Measurements from ENCODE around the gene PCDHGB3.
A peak's percentile ranks its signal among the peaks of the same experiment; 100 is the strongest.
"Not testable (repeated sequence)": the region's sequence is repeated elsewhere in the genome, so short reads cannot be mapped to it uniquely, and the experiment has no call there.

PCDHGB3 gene

GRCh38 chr5:141369994-141370848, at the start of gene PCDHGB3:
Gene PCDHGB3, plus strand, starts transcription at chr5:141370242. Its CDS starts 153 bp downstream, at chr5:141370395.
- TF ChIP-seq CTCF (IDR thresholded peaks at IDR 0.05) (peak; percentile 45), ZFX (IDR thresholded peaks at IDR 0.05; ENCODE audit: borderline replicate concordance) (no peak)
- H3K27ac ChIP-seq = no peak within 1 kb of the TSS

GRCh38 chr5:141322261-141322660, 47.8 kb upstream of the PCDHGB3 start:
- TF ChIP-seq CTCF (IDR thresholded peaks at IDR 0.05) = no peak
- no peak for TF ChIP-seq ZFX (IDR thresholded peaks at IDR 0.05; ENCODE audit: borderline replicate concordance)
- no peak overlapping the region for H3K27ac ChIP-seq

GRCh38 chr5:141326088-141326854, 43.8 kb upstream of the PCDHGB3 start:
- TF ChIP-seq CTCF (IDR thresholded peaks at IDR 0.05) (peak; percentile 92), ZFX (IDR thresholded peaks at IDR 0.05; ENCODE audit: borderline replicate concordance) (no peak)
- peak overlapping the region; percentile 32; the same call in 1 of the 2 replicates for H3K27ac ChIP-seq

GRCh38 chr5:141328231-141328630, 41.8 kb upstream of the PCDHGB3 start:
- no peak for TF ChIP-seq ZFX (IDR thresholded peaks at IDR 0.05; ENCODE audit: borderline replicate concordance)
- TF ChIP-seq CTCF (IDR thresholded peaks at IDR 0.05) = no peak
- no peak overlapping the region for H3K27ac ChIP-seq

GRCh38 chr5:141330299-141331080, 39.6 kb upstream of the PCDHGB3 start, which contains the start of gene PCDHGA1:
Gene PCDHGA1, plus strand, starts transcription at chr5:141330514.
- TF ChIP-seq CTCF (IDR thresholded peaks at IDR 0.05) (peak; percentile 86), ZFX (IDR thresholded peaks at IDR 0.05; ENCODE audit: borderline replicate concordance) (no peak)

GRCh38 chr5:141332571-141332970, 37.5 kb upstream of the PCDHGB3 start:
- not testable (repeated sequence) for H3K27ac ChIP-seq

More at GRCh38 chr5:141330299-141331080, 39.6 kb upstream of the PCDHGB3 start, which contains the start of gene PCDHGA1:
- no peak within 1 kb of the TSS for H3K27ac ChIP-seq
